GM13976 (cell line): ENCODE results near the gene ALG5.

ENCODE experiments used
- DNase-seq: peaks from one replicate; pipeline ENCODE4 v3.0.0; 2012; ENCODE audit warnings: low spot score
- CTCF ChIP-seq: IDR thresholded peaks from 2 replicates; pipeline ENCODE4 v1.5.1; 2012; ENCODE audit warnings: borderline replicate concordance, mild to moderate bottlenecking; ENCODE audit not compliant: insufficient read depth; ENCODE audit errors: extremely low read depth, missing control alignments, control extremely low read depth
- in situ Hi-C: fragments of 300-500 bp; cut with MboI; formaldehyde crosslinking; loops from one replicate; pipeline ENCODE4 v1.12.0; 2022; ENCODE audit warnings: low sequenced_read_pairs, mixed read lengths, inconsistent platforms; ENCODE audit not compliant: unreplicated experiment

The ALG5 gene

GRCh38 chr13:36919833-36920615 lies 79.1 kb downstream of the ALG5 start, which contains the start of gene SMAD9:
SMAD9 (minus strand) TSS chr13:36920238; CDS start chr13:36879689, 40,549 bp downstream.
- in situ Hi-C loops: no loop called here
- peak; percentile 68 for DNase-seq

GRCh38 chr13:36919171-36919832 lies 79.8 kb downstream of the ALG5 start:
- TF ChIP-seq CTCF: no peak
- peak; percentile 18 for DNase-seq
- in situ Hi-C loops: no loop called here

More at GRCh38 chr13:36919833-36920615, 79.1 kb downstream of the ALG5 start, which contains the start of gene SMAD9:
- TF ChIP-seq CTCF: no peak

- in situ Hi-C loops: no loop called here
- no peak for DNase-seq
- TF ChIP-seq CTCF: no peak
These were observed 80.7 kb downstream of the ALG5 start for GRCh38 chr13:36918246-36919131.

- DNase-seq: no peak
- in situ Hi-C loops: no loop called here
- TF ChIP-seq CTCF: no peak
These were observed 81.8 kb downstream of the ALG5 start for GRCh38 chr13:36917311-36917710.

- in situ Hi-C loops: no loop called here
- TF ChIP-seq CTCF: no peak
- DNase-seq: no peak
These were observed 83.1 kb downstream of the ALG5 start for GRCh38 chr13:36915896-36916640.
